Osteoblast (primary cell): ENCODE results near the gene MRPL45. TPM values are rescaled to one million over a fixed set of nuclear protein-coding genes. Genes with fewer than 3 reads are reported as not detected.

Experiments
- DNase-seq: peaks from one replicate; pipeline ENCODE4 v3.0.0; 2011; ENCODE audit warnings: low spot score, mixed read lengths; ENCODE audit not compliant: insufficient read length; ENCODE audit errors: missing footprints
- H2AFZ ChIP-seq: 2 replicates; pipeline ENCODE4 v1.6.0; 2011; ENCODE audit warnings: mild to moderate bottlenecking, low read length
- H3K27ac ChIP-seq: 2 replicates; pipeline ENCODE4 v1.5.1; 2011; ENCODE audit warnings: mild to moderate bottlenecking, low read depth, low read length, moderate library complexity
- H3K27me3 ChIP-seq: 2 replicates; pipeline ENCODE4 v1.6.0; 2012; ENCODE audit warnings: mild to moderate bottlenecking, control low read depth, inconsistent platforms, low read length, moderate library complexity; ENCODE audit not compliant: insufficient read depth
- H3K36me3 ChIP-seq: 2 replicates; pipeline ENCODE4 v1.5.1; 2011; ENCODE audit warnings: mild to moderate bottlenecking, low read length, control low read depth, moderate library complexity; ENCODE audit not compliant: insufficient read depth
- H3K4me1 ChIP-seq: 2 replicates; pipeline ENCODE4 v1.5.1; 2011; ENCODE audit warnings: mild to moderate bottlenecking, low read length, control low read depth, moderate library complexity; ENCODE audit not compliant: insufficient read depth
- H3K4me2 ChIP-seq: 2 replicates; pipeline ENCODE4 v1.6.0; 2011; ENCODE audit warnings: mild to moderate bottlenecking, low read length; ENCODE audit not compliant: insufficient read depth
- H3K4me3 ChIP-seq: fragments of 200-600 bp; sonication (generic); 3 replicates; pipeline ENCODE4 v1.5.1; 2012; ENCODE audit warnings: mild to moderate bottlenecking, low read length, inconsistent platforms; ENCODE audit not compliant: insufficient read depth
- H3K79me2 ChIP-seq: 2 replicates; pipeline ENCODE4 v1.6.0; 2012; ENCODE audit warnings: mild to moderate bottlenecking, low read length, control low read depth, inconsistent platforms; ENCODE audit not compliant: insufficient read depth
- H3K9me3 ChIP-seq: 2 replicates; pipeline ENCODE4 v1.5.1; 2011; ENCODE audit warnings: low read depth, low read length, control low read depth
- H4K20me1 ChIP-seq: 2 replicates; pipeline ENCODE4 v1.6.0; 2012; ENCODE audit warnings: mild to moderate bottlenecking, low read length, control low read depth; ENCODE audit not compliant: insufficient read depth
- total RNA-seq: library from RNA; depleted of rRNA; stranded (reverse); fragments of >200 nt; gene quantifications from 2 replicates; pipeline ENCODE4 v1.2.3, GENCODE V29; 2012
- TF ChIP-seq, protein P1 (sequence below): IDR thresholded peaks from 2 replicates; pipeline ENCODE4 v1.5.1; 2011; ENCODE audit warnings: mild to moderate bottlenecking, low read depth, low read length, moderate library complexity; ENCODE audit errors: extremely low read depth

The MRPL45 gene
- total RNA-seq, 1 donor, result 40.9 TPM

DNA sequence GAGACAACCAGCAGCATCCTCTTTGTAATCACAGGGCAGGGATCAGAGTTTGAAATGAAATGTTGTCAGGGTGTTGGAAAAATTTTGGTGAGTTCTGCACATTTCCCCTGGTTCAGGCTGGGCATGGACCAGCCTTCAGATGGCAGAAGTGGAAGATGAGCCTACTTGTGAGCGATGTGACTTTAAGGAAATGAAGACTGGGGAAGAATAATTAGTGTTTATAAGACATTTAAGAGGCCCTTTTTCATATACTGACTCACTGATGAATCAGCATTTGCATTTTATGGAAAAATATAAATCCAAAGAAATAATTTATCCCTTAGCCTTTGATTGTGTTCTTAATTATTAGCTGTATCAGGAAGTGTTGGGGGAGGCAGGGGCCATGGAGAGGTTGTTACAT, 25.9 kb downstream of the MRPL45 start:
- peaks cover 3% of the 10 kb centered on the region for H3K27me3 ChIP-seq
- peaks cover 13% of the 10 kb centered on the region for H3K36me3 ChIP-seq
- no peak for DNase-seq
- H3K4me1 ChIP-seq, result no peaks in the 10 kb centered on the region
- no peak overlapping the region for H3K27ac ChIP-seq
- no peaks in the 10 kb centered on the region for H3K79me2 ChIP-seq
- H3K4me2 ChIP-seq, result no peak overlapping the region
- TF ChIP-seq, protein P1, sequence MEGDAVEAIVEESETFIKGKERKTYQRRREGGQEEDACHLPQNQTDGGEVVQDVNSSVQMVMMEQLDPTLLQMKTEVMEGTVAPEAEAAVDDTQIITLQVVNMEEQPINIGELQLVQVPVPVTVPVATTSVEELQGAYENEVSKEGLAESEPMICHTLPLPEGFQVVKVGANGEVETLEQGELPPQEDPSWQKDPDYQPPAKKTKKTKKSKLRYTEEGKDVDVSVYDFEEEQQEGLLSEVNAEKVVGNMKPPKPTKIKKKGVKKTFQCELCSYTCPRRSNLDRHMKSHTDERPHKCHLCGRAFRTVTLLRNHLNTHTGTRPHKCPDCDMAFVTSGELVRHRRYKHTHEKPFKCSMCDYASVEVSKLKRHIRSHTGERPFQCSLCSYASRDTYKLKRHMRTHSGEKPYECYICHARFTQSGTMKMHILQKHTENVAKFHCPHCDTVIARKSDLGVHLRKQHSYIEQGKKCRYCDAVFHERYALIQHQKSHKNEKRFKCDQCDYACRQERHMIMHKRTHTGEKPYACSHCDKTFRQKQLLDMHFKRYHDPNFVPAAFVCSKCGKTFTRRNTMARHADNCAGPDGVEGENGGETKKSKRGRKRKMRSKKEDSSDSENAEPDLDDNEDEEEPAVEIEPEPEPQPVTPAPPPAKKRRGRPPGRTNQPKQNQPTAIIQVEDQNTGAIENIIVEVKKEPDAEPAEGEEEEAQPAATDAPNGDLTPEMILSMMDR, result no peak
- no peaks in the 10 kb centered on the region for H4K20me1 ChIP-seq
- H3K9me3 ChIP-seq, result no peaks in the 10 kb centered on the region
- no peak overlapping the region for H3K4me3 ChIP-seq
- H2AFZ ChIP-seq, result no peak overlapping the region

- H3K79me2 ChIP-seq, result no peaks in the 10 kb centered on the region
- no peak overlapping the region for H2AFZ ChIP-seq
- H3K4me2 ChIP-seq, result no peak overlapping the region
- H3K27me3 ChIP-seq, result peaks cover 16% of the 10 kb centered on the region
- no peaks in the 10 kb centered on the region for H3K4me1 ChIP-seq
- H3K27ac ChIP-seq, result no peak overlapping the region
- H3K4me3 ChIP-seq, result no peak overlapping the region
- TF ChIP-seq, protein P1, result no peak
- peaks cover 13% of the 10 kb centered on the region for H3K36me3 ChIP-seq
- peak; percentile 15 for DNase-seq
- H3K9me3 ChIP-seq, result no peaks in the 10 kb centered on the region
- no peaks in the 10 kb centered on the region for H4K20me1 ChIP-seq
These were observed 27.3 kb downstream of the MRPL45 start for GRCh38 chr17:38324141-38324697.

- peaks cover 13% of the 10 kb centered on the region for H3K36me3 ChIP-seq
- TF ChIP-seq, protein P1, result no peak
These were observed 27.8 kb downstream of the MRPL45 start for GRCh38 chr17:38324772-38325171.

GRCh38 chr17:38325221-38325851, 28.4 kb downstream of the MRPL45 start:
- no peak overlapping the region for H3K4me3 ChIP-seq
- peaks cover 12% of the 10 kb centered on the region for H3K36me3 ChIP-seq
- H2AFZ ChIP-seq, result no peak overlapping the region
- DNase-seq, result peak; percentile 19
- H3K4me1 ChIP-seq, result no peaks in the 10 kb centered on the region
- H3K9me3 ChIP-seq, result no peaks in the 10 kb centered on the region
- H3K27ac ChIP-seq, result no peak overlapping the region
- TF ChIP-seq, protein P1, result no peak
- H3K4me2 ChIP-seq, result no peak overlapping the region
- peaks cover 17% of the 10 kb centered on the region for H3K27me3 ChIP-seq
- no peaks in the 10 kb centered on the region for H3K79me2 ChIP-seq
- H4K20me1 ChIP-seq, result no peaks in the 10 kb centered on the region

More at GRCh38 chr17:38324772-38325171, 27.8 kb downstream of the MRPL45 start:
- Histone ChIP-seq H3K4me2 (no peak overlapping the region), H3K27ac (no peak overlapping the region), H3K4me1 (no peaks in the 10 kb centered on the region), H4K20me1 (no peaks in the 10 kb centered on the region), H2AFZ (no peak overlapping the region), H3K9me3 (no peaks in the 10 kb centered on the region), H3K27me3 (peaks cover 17% of the 10 kb centered on the region), H3K4me3 (no peak overlapping the region), H3K79me2 (no peaks in the 10 kb centered on the region)
- peak; percentile 17 for DNase-seq
